ENCODE results near the gene EIF2B1. TPM values are rescaled to one million over a fixed set of nuclear protein-coding genes. Genes with fewer than 3 reads are reported as not detected.
"Not testable (repeated sequence)": the region's sequence is repeated elsewhere in the genome, so short reads cannot be mapped to it uniquely, and the experiment has no call there.

The EIF2B1 gene
- total RNA-seq, 1 donor from 2014 or later: 28.1 TPM

DNA sequence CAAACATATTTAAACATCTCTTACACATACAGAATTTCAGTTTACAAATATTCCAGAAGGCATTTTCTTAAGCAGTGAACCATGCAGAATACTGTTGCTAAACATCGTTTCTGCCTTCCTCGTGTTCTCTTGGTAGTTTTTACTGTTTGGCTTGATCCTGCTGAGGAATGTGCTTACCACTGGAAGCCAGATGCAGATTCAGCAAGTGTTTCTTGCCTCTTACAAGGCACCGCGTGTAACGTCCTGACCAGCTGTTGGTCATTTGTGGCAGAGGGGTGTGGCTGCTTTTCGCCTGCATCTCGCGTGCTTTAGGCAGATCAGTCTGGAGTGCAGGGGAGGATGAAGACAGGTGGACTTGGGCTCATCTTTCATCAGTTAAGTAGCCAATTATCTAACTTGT is 12.4 kb downstream of the EIF2B1 start:
- FAIRE-seq: no peak
- no peak for DNase-seq (ENCODE audit: low spot score in 2 of 2)

DNA sequence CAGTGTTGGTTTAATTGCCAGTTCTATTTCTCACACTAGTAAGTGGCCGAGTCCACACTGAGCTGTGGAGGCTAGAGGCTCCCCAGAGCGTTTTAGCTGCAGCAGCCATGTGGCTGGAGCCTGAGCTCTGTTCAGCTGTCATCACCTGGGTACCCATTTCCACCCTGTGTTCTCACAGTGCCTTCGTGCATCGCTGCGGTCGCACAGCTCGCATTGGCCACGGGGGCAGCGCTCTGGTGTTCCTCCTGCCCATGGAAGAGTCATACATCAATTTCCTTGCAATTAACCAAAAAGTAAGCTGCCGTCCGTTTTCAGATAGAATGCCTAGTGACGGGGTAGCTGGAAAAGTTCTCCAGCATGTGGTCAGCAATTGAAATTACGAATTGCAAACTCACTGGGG is 15.9 kb downstream of the EIF2B1 start:
- no peak for FAIRE-seq
- DNase-seq (ENCODE audit: low spot score in 2 of 2): no peak

DNA sequence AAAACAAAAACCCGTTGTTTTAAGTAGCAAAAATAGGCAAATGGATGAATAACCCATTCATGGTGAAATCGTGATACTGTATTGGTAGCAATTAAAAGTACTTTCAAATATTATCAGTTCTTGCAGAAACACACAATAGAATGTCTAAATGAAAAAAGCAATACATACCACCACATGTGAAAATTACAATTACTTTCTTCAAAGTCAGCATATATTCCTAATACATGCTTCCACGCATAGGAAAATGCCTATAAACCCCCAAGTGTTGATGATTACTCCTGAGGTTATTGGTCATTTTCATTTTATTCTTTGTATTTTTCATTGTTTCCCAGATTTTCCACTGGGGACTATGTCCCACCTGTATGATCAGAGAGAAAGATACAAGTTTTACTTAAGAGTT is 16.3 kb downstream of the EIF2B1 start:
- no peak for FAIRE-seq
- no peak for DNase-seq (ENCODE audit: low spot score in 2 of 2)

DNA sequence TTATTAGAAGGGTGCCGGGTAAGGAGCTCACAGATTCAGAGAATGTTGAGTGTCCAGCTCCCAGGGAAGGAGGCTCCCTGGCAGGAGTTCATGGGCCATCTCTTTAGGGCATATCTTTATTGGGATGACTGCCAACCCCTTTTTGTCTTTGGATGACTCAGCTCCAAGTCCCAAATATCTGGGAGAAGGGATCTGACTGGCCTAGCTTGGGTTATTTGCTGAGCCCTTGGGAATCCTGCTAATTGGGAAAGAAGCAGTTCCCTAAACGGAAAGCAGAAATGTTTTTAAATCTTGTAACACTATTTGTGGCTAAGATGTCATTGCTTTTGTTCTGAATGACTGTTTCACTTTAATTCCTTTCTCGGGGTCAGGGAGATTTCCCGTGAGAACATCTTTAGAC is 19.0 kb downstream of the EIF2B1 start:
- no peak for FAIRE-seq

DNA sequence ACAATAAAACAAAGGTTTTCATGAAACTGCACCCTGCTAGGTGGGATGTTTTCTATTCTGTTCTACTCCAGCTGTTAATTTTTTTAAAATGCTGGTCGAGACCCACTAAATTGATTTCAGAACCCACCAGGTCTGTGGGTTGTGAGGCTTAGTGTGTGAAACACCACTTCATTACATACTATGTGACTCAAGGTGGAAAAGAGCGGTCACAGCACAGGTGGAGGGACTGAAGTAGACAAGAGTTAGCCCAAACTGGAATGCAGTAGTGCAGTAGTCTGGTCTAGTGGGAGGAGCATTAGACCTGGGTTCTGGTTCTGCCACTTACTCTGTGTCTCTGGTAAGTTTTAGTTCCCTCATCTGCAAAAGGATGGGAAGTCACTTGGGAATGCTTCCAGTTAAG is 19.4 kb downstream of the EIF2B1 start:
- FAIRE-seq (no peak), DNase-seq (ENCODE audit: low spot score in 2 of 2) (no peak)

More for the DNA sequence above, 19.0 kb downstream of the EIF2B1 start:
- DNase-seq (ENCODE audit: low spot score in 2 of 2): no peak

DNA sequence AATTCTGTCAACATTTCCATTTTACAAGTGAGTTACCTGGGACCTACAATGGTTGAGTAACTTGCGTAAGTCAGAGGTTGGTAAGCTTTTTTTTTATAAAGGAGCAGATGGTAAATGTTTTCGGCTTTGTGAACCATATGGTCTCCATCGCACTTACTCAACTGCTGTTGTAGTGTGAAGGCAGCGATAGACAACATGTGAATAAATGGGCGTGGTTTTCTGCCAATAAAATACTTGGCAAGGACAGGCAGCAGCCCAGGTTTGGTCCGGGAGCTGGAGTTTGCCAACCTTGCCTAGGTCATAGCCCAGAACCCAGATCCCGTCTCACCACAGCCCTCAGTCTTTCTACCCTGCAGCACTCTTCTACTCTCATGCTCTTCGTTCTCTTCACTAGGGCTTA is 25.3 kb downstream of the EIF2B1 start:
- FAIRE-seq (no peak), DNase-seq (ENCODE audit: low spot score in 2 of 2) (no peak)

DNA sequence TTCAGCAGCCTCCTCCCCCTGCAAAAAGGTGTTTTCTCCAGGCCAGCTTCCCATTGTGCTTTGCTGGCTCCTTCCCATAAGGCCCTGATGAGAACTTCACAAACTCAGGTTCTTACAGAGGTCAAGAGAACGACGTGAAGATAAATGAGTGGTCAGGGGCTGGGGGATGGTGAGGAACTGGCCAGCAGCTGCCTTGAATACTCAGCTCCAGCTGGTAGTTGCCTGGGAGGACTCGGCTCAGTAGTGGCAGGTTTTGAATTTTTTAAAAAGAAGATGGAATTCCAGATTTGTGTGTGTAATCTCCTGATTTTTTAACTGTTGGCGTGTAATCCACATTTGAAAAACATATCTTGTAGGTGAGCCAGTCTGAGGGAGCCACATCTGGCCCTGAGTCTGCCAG is 25.7 kb downstream of the EIF2B1 start:
- FAIRE-seq: no peak

DNA sequence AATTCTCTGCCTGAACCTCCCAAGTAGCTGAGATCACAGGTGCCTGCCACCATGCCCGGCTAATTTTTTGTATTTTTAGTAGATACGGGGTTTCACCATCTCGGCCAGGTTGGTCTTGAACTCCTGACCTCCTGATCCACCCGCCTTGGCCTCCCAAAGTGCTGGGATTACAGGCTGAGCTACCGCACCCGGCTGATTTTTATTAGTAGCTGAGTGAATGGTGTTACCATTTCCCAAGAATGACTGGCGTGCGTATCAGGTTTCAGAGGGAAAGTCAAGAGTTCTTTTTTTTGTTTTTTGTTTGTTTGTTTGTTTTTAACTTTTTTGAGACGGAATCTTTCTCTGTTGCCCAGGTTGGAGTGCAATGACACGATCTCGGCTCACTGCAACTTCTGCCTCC is 30.0 kb downstream of the EIF2B1 start:
- not testable (repeated sequence) for DNase-seq (ENCODE audit: low spot score in 2 of 2); FAIRE-seq

More for the DNA sequence above, 25.7 kb downstream of the EIF2B1 start:
- no peak for DNase-seq (ENCODE audit: low spot score in 2 of 2)

DNA sequence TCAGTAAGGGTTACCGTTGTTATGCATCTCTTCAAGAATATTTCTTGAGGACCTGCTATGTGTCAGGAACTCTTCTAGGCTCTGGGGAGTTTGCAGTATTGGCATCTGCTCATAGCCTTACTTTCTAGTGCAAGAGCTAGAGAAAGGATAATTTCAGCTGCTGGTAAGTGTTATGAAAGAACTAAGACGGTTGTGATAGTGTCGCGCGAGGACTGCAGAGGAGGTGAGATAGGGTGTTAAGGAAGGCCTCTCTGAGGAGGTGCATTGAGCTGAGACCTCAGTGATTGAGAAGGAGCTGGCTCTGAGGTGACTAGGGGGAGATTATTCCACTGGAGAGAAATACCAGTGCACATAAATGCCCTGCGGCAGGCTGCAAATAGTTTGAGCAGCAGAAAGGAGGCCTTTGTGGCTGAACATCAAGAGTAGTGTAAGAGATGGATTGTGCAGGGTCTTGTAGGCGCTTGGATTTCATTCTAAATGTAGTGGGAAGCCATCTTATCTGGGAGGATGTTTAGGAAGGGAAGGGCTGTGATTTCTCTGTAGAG is 30.8 kb downstream of the EIF2B1 start:
- FAIRE-seq: no peak

DNA sequence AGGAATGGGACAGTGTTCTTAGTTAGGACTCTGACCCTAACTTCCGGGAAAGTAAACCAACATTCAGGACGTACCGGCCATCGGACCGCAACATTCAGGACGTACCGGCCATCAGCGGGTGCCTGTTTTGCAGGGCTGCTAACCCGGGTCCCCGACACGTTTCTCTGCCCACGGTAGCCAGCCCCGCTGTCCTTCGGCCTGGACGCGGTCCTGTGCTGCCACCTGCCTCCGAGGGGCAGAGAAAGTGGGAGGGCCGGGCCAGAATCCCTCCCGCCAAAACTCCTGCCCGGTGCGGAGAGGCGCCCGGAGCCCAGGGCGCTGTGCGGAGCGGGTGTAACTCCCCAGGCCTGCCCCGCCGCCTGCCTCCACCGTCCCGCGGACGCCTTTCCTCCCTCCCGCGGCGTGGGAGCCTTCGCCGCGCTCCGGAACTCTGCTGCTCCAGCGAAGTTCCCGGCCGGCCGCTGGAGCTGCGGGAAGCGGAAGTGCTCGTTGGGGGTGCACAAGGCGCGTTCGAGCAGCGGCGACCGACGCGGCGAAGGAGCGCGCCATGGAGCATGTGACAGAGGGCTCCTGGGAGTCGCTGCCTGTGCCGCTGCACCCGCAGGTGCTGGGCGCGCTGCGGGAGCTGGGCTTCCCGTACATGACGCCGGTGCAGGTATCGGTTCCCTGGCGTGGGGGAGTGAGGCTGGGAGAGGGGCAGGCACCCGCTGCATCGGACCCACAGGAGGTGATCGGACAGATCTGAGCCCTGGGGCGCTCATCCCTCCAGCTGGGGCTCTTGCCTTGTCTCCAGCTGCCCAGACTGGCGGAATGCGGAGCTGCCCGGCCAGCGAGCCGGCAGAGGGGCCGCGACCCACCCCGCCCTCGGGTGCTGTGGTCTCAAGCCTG is 31.6 kb downstream of the EIF2B1 start, which contains the start of gene DDX55:
Gene DDX55, plus strand, starts transcription at position 498 of the 888 bp plus-strand sequence. Its CDS starts 50 bp downstream, at position 548.
- no peak for FAIRE-seq
- peak; percentile 80 to 84 for DNase-seq (ENCODE audit: low spot score in 2 of 2)

More for the DNA sequence above, 30.8 kb downstream of the EIF2B1 start:
- DNase-seq (ENCODE audit: low spot score in 2 of 2): no peak

DNA sequence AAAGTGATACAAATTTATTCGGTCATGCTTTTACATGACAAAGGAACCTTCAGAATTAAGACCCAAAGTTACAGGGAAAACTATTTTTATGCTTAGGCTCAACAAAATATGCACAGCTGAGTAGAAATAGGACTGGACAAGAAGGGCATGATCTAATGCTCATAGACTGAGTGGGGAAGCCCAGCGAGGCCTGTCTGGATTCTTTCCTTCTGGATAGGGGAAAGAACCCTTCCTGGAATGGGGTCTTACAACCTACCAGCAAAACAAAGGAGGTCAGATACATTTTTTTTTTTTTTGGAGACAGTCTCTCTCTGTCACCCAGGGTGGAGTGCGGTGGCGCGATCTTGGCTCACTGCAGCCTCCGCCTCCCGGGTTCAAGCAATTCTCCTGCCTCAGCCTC is 33.8 kb downstream of the EIF2B1 start:
- DNase-seq (ENCODE audit: low spot score in 2 of 2): no peak
- no peak for FAIRE-seq

DNA sequence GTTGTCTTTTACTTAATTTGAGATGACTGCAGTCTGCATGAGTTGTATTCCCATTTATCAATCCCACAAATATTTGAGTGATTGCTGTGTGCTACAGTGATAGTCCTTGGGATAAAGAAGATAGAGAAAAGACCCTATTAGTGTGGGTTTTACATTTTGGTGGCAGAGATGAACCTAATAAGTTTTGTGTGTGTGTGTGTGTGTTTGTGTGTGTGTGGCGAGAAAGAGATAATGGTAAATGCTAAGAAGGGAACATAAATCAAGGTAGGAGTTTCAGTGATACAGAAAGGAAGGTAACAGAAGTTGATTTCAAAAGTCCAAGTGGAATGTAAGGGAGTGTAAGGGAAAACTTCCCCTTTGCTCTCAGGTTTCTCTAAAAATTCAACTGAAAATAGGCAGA is 34.2 kb downstream of the EIF2B1 start:
- FAIRE-seq: no peak
- no peak for DNase-seq (ENCODE audit: low spot score in 2 of 2)

DNA sequence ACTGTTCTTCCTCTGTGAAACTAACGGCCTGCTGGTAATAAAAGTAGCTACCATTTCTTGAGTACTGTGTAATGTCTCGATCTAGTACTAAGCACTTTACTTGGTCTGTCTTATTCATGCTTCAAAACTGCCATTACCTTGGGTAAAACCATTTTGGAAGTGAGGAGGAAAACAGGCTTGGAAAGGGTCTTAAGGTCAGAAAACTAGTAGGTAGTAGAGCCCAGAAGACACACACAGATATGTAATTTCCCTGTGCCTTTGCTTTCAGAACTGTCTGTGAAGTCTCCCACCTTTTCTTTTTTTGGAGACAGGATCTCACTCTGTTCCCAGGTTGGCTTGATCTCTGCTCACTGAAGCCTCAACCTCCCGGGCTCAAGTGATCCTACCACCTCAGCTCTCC is 35.0 kb downstream of the EIF2B1 start:
- no peak for FAIRE-seq

DNA sequence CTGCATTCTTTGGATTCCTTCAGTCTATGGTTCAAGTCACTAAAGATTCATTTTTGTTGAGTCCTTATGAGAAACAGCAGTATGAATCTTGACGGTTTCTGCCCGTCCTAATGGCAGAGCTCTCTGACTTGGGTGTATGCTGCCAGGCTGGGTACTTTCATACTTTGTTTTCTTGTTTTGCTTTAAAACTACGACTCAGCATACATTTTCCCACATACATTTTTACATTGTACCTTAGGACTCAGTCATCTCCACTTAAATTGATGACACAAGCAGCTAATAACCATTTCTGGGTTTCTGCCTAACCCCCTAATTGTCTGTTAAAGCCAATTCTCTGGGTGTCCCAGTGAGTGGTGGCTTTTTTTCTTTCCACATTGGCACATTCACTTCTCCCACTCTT is 36.4 kb downstream of the EIF2B1 start:
- FAIRE-seq: no peak

More for the DNA sequence above, 35.0 kb downstream of the EIF2B1 start:
- no peak for DNase-seq (ENCODE audit: low spot score in 2 of 2)

DNA sequence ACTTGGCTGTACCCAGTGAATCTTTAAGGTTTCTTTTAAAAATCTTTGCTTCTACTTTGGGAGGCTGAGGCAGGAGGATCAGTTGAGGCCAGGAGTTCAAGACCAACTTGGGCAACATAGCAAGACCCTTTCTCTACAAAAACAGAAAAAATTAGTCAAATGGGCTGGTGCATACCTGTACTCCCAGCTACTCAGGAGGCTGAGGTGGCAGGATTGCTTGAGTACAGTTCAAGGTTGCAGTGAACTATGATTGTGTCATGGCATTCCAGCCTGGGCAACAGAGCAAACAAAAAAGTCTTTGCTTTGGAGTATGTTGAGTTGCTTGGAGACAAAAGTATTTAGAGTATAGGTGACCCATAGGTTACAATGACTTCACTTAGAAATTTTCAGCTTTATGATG is 37.8 kb downstream of the EIF2B1 start:
- FAIRE-seq (no peak), DNase-seq (ENCODE audit: low spot score in 2 of 2) (no peak)

More for the DNA sequence above, 36.4 kb downstream of the EIF2B1 start:
- no peak for DNase-seq (ENCODE audit: low spot score in 2 of 2)

DNA sequence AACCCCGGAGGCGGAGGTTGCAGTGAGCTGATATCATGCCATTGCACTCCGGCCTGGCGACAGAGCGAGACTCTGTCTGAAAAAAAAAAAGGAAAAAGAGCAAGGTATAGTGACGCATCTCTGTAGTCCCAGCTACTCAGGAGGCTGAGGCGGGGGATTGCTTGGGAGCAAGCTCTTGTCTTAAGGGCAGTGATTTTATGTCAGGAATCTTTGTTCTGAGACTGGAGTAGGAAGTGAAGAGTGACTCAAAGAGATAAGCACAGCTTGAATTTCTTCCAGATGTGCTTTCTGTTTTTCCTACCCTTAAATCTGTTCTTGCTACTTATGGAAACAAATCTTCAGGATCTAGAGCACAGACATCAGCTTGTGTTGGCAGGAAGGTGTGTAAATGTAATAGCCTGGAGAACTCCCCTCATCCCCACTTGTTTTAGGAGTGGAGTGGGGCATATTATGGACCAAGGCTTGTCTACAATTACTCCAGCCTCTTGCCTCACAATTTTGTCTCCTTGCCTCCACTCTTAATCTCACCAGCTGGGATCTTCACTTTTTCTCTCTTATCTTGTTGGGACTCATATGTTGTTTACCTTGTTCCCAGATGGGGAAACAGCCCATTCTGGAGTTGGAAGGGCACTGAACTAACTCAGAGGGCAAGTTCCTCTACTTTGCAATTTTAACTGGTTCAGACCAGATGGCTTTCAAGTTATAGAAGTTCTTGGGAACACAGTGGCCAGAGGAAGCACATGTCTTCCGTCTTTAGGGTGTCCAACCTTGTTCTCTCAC is 41.6 kb downstream of the EIF2B1 start:
- no peak for FAIRE-seq
- DNase-seq (ENCODE audit: low spot score in 2 of 2): no peak

DNA sequence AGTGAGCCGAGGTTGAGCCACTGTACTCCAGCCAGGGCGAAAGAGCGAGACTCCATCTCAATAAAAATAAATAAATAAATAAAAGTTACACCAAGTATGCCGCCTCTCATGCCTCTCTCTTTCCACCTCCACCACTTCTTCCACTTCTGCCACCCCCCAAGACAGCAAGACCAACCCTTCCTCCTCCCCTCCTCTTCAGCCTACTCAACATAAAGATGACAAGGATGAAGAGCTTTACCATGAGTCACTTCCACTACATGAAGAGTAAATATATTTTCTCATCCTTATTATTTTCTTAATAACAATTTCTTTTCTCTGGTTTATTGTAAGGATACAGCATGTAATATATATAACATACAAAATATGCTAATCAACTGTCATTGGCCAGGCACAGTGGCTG is 52.7 kb downstream of the EIF2B1 start:
- FAIRE-seq (no peak), DNase-seq (ENCODE audit: low spot score in 2 of 2) (no peak)

DNA sequence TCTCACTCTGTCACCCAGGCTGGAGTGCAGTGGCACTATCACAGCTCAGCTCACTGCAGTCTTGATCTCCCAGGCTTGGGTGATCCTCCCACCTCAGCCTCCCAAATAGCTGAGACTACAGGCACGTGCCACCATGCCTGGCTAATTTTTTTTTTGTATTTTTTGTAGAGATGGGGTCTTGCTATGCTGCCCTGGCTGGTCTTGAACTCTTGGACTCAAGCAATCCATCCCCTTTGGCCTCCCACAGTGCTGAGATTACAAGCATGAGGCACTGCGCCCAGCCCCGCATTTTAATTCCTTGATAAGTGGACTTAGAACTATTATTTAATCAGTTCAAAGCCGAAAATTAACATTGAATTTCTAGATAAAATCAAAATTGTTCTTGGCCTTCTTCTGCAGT is 54.7 kb downstream of the EIF2B1 start:
- FAIRE-seq; DNase-seq (ENCODE audit: low spot score in 2 of 2): not testable (repeated sequence)

DNA sequence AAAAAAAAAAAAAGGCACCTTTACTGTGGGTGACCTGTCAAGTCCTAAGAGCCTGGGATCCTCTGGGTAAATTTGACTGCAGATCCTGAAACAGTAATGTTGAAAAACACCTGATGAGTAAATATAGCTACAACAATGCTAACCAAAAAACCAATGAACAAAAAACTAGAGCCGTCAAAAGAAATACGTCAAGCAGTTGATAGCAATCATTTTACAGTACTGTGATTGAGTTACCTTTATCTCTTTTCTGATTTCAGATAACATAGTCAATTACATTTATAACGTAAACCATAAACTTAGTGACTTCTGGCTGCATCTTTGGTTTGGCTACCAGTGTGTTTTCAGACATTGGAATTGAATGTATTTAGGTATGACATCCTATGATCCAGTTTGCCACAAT is 55.2 kb downstream of the EIF2B1 start:
- FAIRE-seq (no peak), DNase-seq (ENCODE audit: low spot score in 2 of 2) (no peak)

DNA sequence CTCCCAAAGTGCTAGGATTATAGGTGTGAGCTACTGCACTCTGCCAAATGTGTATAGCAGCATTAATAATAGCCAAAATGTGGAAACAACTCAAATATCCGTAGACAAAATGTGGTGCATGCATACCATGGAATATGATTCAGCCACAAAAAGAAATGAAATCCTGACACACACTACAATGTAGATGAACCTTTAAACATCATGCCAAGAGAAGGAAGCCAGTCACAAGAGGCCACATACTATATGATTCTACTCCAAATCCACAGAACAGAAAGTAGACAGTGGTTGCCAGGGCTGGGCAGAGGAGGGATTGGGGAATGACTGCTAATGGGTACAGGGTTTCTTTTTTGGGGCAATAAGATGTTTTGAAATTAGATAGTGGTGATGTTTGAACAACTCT is 56.9 kb downstream of the EIF2B1 start:
- FAIRE-seq: no peak
- DNase-seq (ENCODE audit: low spot score in 2 of 2): no peak

DNA sequence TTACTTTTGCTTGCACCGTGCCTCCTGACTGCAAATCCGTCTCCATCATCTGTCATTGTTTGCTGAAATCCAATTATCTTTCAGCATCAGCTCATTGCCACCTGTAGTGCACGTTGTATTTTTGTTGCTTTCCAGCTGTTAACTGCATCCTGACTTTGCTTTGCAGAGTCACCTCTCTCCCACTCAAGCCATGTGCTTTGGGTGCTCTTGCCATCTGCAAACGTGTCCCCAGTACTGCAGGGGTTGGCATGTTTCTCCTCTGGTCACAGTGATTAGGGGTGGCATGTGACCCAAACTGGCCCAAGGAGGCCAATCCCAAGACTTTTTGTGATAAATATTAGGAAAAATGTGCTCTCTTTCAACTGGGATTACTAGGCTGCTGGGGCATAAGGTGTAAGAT is 59.6 kb downstream of the EIF2B1 start:
- no peak for DNase-seq (ENCODE audit: low spot score in 2 of 2)
- FAIRE-seq: no peak
